H1 (cell line): ENCODE measurements around the gene DCUN1D4. TPM values are rescaled to one million over a fixed set of nuclear protein-coding genes. Genes with fewer than 3 reads are reported as not detected.

Source experiments
- CTCF ChIA-PET: fragments of 300-600 bp; sonication (Branson Sonifier 250); formaldehyde crosslinking; loops from one replicate; lab custom pipeline; 2021; ENCODE audit not compliant: partially characterized antibody; lab: Charles Lee
- POLR2A ChIA-PET: fragments of 300-600 bp; sonication (Branson Sonifier 250); formaldehyde crosslinking; loops from one replicate; lab custom pipeline; 2021; ENCODE audit warnings: inconsistent platforms; ENCODE audit not compliant: partially characterized antibody; lab: Charles Lee
- DNase-seq, 2 experiments: peaks; one replicate each; pipeline versions ENCODE4 v3.0.0 to v3.0.0-alpha.2; 2010 to 2022; ENCODE audit warnings: low spot score in 2 of 2, low read depth in 1 of 2, mixed read lengths in 1 of 2
- FAIRE-seq: peaks from 2 replicates; lab custom pipeline; 2011; peaks lifted over from hg19 to GRCh38; lab: Jason Lieb, UNC
- H2AFZ ChIP-seq: 2 replicates; pipeline ENCODE4 v1.8.1; 2012; ENCODE audit warnings: low read length, inconsistent platforms
- H2AK5ac ChIP-seq: 2 replicates; pipeline ENCODE4 v1.6.1; 2013; ENCODE audit warnings: low read depth, low read length
- H2BK120ac ChIP-seq: replicated peaks from 2 replicates; pipeline ENCODE3; 2013; ENCODE audit warnings: low read depth, low read length, inconsistent platforms
- H2BK12ac ChIP-seq: 2 replicates; pipeline ENCODE4 v1.6.1; 2013; ENCODE audit warnings: low read depth, low read length
- H2BK15ac ChIP-seq: 2 replicates; pipeline ENCODE4 v1.6.1; 2013; ENCODE audit warnings: low read length
- H2BK20ac ChIP-seq: 2 replicates; pipeline ENCODE4 v1.6.1; 2013; ENCODE audit warnings: low read length
- H2BK5ac ChIP-seq: 2 replicates; pipeline ENCODE4 v1.6.1; 2013; ENCODE audit warnings: low read depth, low read length
- H3K14ac ChIP-seq: 2 replicates; pipeline ENCODE4 v1.6.1; 2013; ENCODE audit warnings: inconsistent platforms; ENCODE audit not compliant: insufficient read length
- H3K18ac ChIP-seq: 2 replicates; pipeline ENCODE4 v1.6.1; 2013; ENCODE audit warnings: low read length; ENCODE audit errors: extremely low read depth
- H3K23ac ChIP-seq: 2 replicates; pipeline ENCODE4 v1.6.1; 2013; ENCODE audit warnings: inconsistent platforms; ENCODE audit not compliant: insufficient read length
- H3K23me2 ChIP-seq: 2 replicates; pipeline ENCODE4 v1.6.1; 2013; ENCODE audit warnings: low read depth, low read length
- H3K27ac ChIP-seq: 2 replicates; pipeline ENCODE4 v1.6.1; 2011; ENCODE audit warnings: low read depth, low read length, inconsistent platforms
- H3K27me3 ChIP-seq, 4 experiments: replicated peaks in 1 of 4; 1 replicate in 1 of 4; 2 replicates in 3 of 4; pipeline versions ENCODE4 v1.6.1 to v1.8.1; 2011 to 2013; ENCODE audit warnings: low read length in 3 of 4, mild to moderate bottlenecking in 3 of 4, inconsistent platforms in 2 of 4, mixed read lengths in 2 of 4, moderate library complexity in 1 of 4; ENCODE audit not compliant: control insufficient read depth in 3 of 4, insufficient read depth in 3 of 4; ENCODE audit errors: extremely low read depth in 1 of 4
- H3K36me3 ChIP-seq, 4 experiments: 2 replicates each; pipeline versions ENCODE4 v1.6.1 to v1.8.1; 2011 to 2013; ENCODE audit warnings: mild to moderate bottlenecking in 4 of 4, low read length in 3 of 4, moderate library complexity in 2 of 4, control low read depth in 1 of 4, inconsistent platforms in 1 of 4; ENCODE audit not compliant: insufficient read depth in 4 of 4, control insufficient read depth in 2 of 4
- H3K4ac ChIP-seq: replicated peaks from 2 replicates; pipeline ENCODE3; 2013; ENCODE audit warnings: low read length, low read depth, mixed read lengths, inconsistent platforms; ENCODE audit not compliant: insufficient read length
- H3K4me1 ChIP-seq, 4 experiments: replicated peaks in 1 of 4; 1 replicate in 1 of 4; 2 replicates in 3 of 4; pipeline versions ENCODE4 v1.6.1 to v1.8.1; 2011 to 2013; ENCODE audit warnings: low read length in 3 of 4, inconsistent platforms in 2 of 4, mixed read lengths in 1 of 4; ENCODE audit not compliant: insufficient read depth in 4 of 4, control insufficient read depth in 3 of 4
- H3K4me2 ChIP-seq, 2 experiments: 2 replicates each; pipeline versions ENCODE4 v1.6.1 to v1.8.1; 2011 to 2013; ENCODE audit warnings: low read depth in 2 of 2, low read length in 2 of 2, control low read depth in 1 of 2, inconsistent platforms in 1 of 2, mild to moderate bottlenecking in 1 of 2; ENCODE audit not compliant: insufficient read depth in 1 of 2
- H3K4me3 ChIP-seq, 4 experiments: fragments of 200-600, 300-600 bp in 1 of 4; sonication (generic), shearing (Covaris generic), sonication (Bioruptor Twin) in 1 of 4; 2 replicates each; pipeline versions ENCODE4 v1.5.1 to v1.8.1; 2011 to 2016; ENCODE audit warnings: low read length in 4 of 4, low read depth in 3 of 4, control low read depth in 2 of 4, inconsistent platforms in 2 of 4, mild to moderate bottlenecking in 2 of 4, mixed read lengths in 1 of 4, moderate library complexity in 1 of 4; ENCODE audit not compliant: insufficient read depth in 2 of 4; ENCODE audit errors: extremely low read depth in 1 of 4
- H3K56ac ChIP-seq: replicated peaks from 2 replicates; pipeline ENCODE3; 2013; ENCODE audit warnings: low read depth, mild to moderate bottlenecking, mixed read lengths, low read length, inconsistent platforms; ENCODE audit not compliant: insufficient read length
- H3K79me1 ChIP-seq: 2 replicates; pipeline ENCODE4 v1.6.1; 2013; ENCODE audit warnings: low read depth, low read length, control low read depth
- H3K79me2 ChIP-seq, 2 experiments: 2 replicates each; pipeline versions ENCODE4 v1.6.1 to v1.8.1; 2012 to 2013; ENCODE audit warnings: low read length in 2 of 2, mild to moderate bottlenecking in 2 of 2, inconsistent platforms in 1 of 2; ENCODE audit not compliant: insufficient read depth in 2 of 2, control insufficient read depth in 1 of 2
- H3K9ac ChIP-seq, 4 experiments: replicated peaks in 1 of 4; 1 replicate in 1 of 4; 2 replicates in 3 of 4; pipeline versions ENCODE4 v1.6.1 to v1.8.1; 2011 to 2013; ENCODE audit warnings: low read depth in 3 of 4, low read length in 3 of 4, control low read depth in 2 of 4, mild to moderate bottlenecking in 2 of 4, moderate library complexity in 2 of 4, inconsistent platforms in 1 of 4; ENCODE audit errors: extremely low read depth in 1 of 4
- H3K9me3 ChIP-seq, 2 experiments: 2 replicates each; pipeline versions ENCODE4 v1.6.1 to v1.8.1; 2012 to 2013; ENCODE audit warnings: mild to moderate bottlenecking in 2 of 2, moderate library complexity in 2 of 2, control low read depth in 1 of 2, inconsistent platforms in 1 of 2, low read depth in 1 of 2, low read length in 1 of 2, mixed read lengths in 1 of 2; ENCODE audit not compliant: insufficient read depth in 2 of 2
- H4K20me1 ChIP-seq, 2 experiments: replicated peaks in 1 of 2; 2 replicates each; pipeline versions ENCODE3 to v1.8.1; 2011 to 2013; ENCODE audit warnings: inconsistent platforms in 2 of 2, low read length in 2 of 2, mild to moderate bottlenecking in 1 of 2; ENCODE audit not compliant: insufficient read depth in 2 of 2, control insufficient read depth in 1 of 2
- H4K5ac ChIP-seq: 2 replicates; pipeline ENCODE4 v1.6.1; 2013; ENCODE audit warnings: low read length, low read depth, mixed read lengths, inconsistent platforms; ENCODE audit not compliant: insufficient read length
- H4K8ac ChIP-seq: 2 replicates; pipeline ENCODE4 v1.8.0; 2013; ENCODE audit warnings: mild to moderate bottlenecking, moderate library complexity, low read length, inconsistent platforms; ENCODE audit not compliant: insufficient read depth; ENCODE audit errors: extremely low read depth
- H4K91ac ChIP-seq: replicated peaks from 2 replicates; pipeline ENCODE3; 2013; ENCODE audit warnings: low read length, mixed read lengths, inconsistent platforms; ENCODE audit not compliant: insufficient read length
- ASH2L ChIP-seq: fragments of 200-600, 300-600 bp; sonication (generic); IDR thresholded peaks from one replicate; pipeline ENCODE4 v1.7.1; 2017; ENCODE audit warnings: low read length
- CHD2 ChIP-seq: IDR thresholded peaks from 2 replicates; pipeline ENCODE4 v1.6.1; 2012; ENCODE audit warnings: low read length, improper control_type of control experiment
- EGR1 ChIP-seq: IDR thresholded peaks from 2 replicates; pipeline ENCODE4 v1.6.1; 2011; ENCODE audit warnings: low read depth, low read length, borderline replicate concordance
- GABPA ChIP-seq: IDR thresholded peaks from 2 replicates; pipeline ENCODE4 v1.6.1; 2011; ENCODE audit warnings: mild to moderate bottlenecking, low read length, moderate library complexity, borderline replicate concordance; ENCODE audit not compliant: insufficient read depth
- HDAC2 ChIP-seq, 2 experiments: fragments of 300-600 bp in 1 of 2; sonication (generic) in 1 of 2; IDR thresholded peaks; 2 replicates each; pipeline ENCODE4 v1.6.1; 2011 to 2012; ENCODE audit warnings: low read depth in 2 of 2, low read length in 2 of 2, mild to moderate bottlenecking in 2 of 2, moderate library complexity in 2 of 2, borderline replicate concordance in 1 of 2, inconsistent platforms in 1 of 2
- KDM5A ChIP-seq: fragments of 200-600 bp; IDR thresholded peaks from 2 replicates; pipeline ENCODE4 v1.7.1; 2012; ENCODE audit warnings: mild to moderate bottlenecking, low read length, inconsistent platforms, mixed read lengths
- RAD21 ChIP-seq, 2 experiments: IDR thresholded peaks in 1 of 2; conservative IDR thresholded peaks in 1 of 2; 2 replicates each; pipeline ENCODE4 v1.6.1; 2011; ENCODE audit warnings: low read depth in 2 of 2, low read length in 2 of 2, improper control_type of control experiment in 1 of 2, inconsistent platforms in 1 of 2, mild to moderate bottlenecking in 1 of 2, moderate library complexity in 1 of 2
- RBBP5 ChIP-seq: IDR thresholded peaks from 2 replicates; pipeline ENCODE4 v1.7.1; 2012; ENCODE audit warnings: low read depth, mild to moderate bottlenecking, inconsistent platforms, low read length, moderate library complexity, borderline replicate concordance
- SIN3A ChIP-seq, 2 experiments: IDR thresholded peaks in 1 of 2; conservative IDR thresholded peaks in 1 of 2; 2 replicates each; pipeline ENCODE4 v1.6.1; 2011 to 2012; ENCODE audit warnings: low read length in 2 of 2, improper control_type of control experiment in 1 of 2, low read depth in 1 of 2, mild to moderate bottlenecking in 1 of 2
- TAF1 ChIP-seq: IDR thresholded peaks from 2 replicates; pipeline ENCODE4 v1.6.1; 2011; ENCODE audit warnings: mild to moderate bottlenecking, low read depth, low read length
- TBP ChIP-seq: IDR thresholded peaks from 2 replicates; pipeline ENCODE4 v1.6.1; 2011; ENCODE audit warnings: low read depth, low read length, improper control_type of control experiment
- WGBS, 2 experiments: shearing (Covaris generic) in 1 of 2; methylation state at CpG; one replicate each; pipeline versions ENCODE4 v1.1.6 to v1.1.7; 2013 to 2015; ENCODE audit warnings: low lambda C conversion rate in 2 of 2, mixed read lengths in 2 of 2, inconsistent platforms in 1 of 2, low coverage in 1 of 2, missing lambda C conversion rate in 1 of 2; ENCODE audit not compliant: insufficient replicate concordance in 2 of 2, insufficient coverage in 1 of 2, insufficient read length in 1 of 2; ENCODE audit errors: extremely low coverage in 1 of 2, missing lambda C conversion rate in 1 of 2; 5-methylcytosine and 5-hydroxymethylcytosine counted together
- polyA plus RNA-seq, 7 experiments: library from polyadenylated mRNA; depleted of rRNA in 3 of 7; stranded (reverse) in 5 of 7; unstranded in 2 of 7; fragments of >200 nt in 5 of 7; fragments of 200-250 nt in 2 of 7; gene quantifications; 1 replicate in 5 of 7; 2 replicates in 1 of 7; 4 replicates in 1 of 7; pipeline versions ENCODE4 v1.2.1 to v1.2.3, GENCODE V29; 2011 to 2013; ENCODE audit warnings: missing spikeins in 2 of 7, mixed read lengths in 2 of 7
- total RNA-seq: library from RNA; stranded (reverse); fragmentation: NEBNext Ultra II Directional; extraction: Animal tissue kit (Norgen Biotek cat#: 25700); gene quantifications from 2 replicates; pipeline ENCODE4 v1.2.1, GENCODE V29; 2021
- TF ChIP-seq, protein P1 (sequence below): IDR thresholded peaks from 2 replicates; pipeline ENCODE4 v1.6.1; 2012; ENCODE audit warnings: inconsistent platforms

The DCUN1D4 gene
- total and polyA plus RNA-seq, 2 of the 8 experiments (the other 6 are each of a cell fraction or from before 2014, with no cell fraction given), result 22.9 to 55.9 TPM

DNA sequence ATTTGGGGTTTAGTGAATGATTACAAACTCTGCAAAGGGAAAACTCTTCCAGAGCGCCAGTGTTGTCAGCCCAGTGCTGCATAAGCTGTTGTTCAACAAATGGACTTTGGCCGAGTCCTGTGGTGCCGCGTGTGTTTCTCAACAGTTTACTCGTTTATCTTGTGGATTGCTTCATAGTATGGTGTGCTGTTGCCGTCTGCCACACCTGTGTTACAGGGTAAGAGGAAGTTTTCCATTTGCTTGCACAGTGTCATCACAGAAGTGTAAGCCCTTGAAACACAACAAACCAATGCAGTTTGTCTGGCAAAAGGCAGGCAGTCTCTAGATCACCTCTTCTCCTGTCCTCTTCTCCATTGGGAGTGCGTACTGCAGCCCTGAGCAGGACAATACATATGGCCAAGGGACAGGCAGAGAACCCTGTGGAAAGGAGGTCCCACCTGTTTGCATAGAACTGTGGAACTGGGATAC, 66.3 kb downstream of the DCUN1D4 start:
- no peaks in the 10 kb centered on the region for H4K20me1 ChIP-seq
- no peak overlapping the region for H2BK12ac ChIP-seq
- no peak overlapping the region for H2BK20ac ChIP-seq
- H3K79me2 ChIP-seq, result no peaks in the 10 kb centered on the region
- H3K56ac ChIP-seq, result no peak overlapping the region
- no peaks in the 10 kb centered on the region for H3K27me3 ChIP-seq
- no peak overlapping the region for H4K91ac ChIP-seq
- H3K18ac ChIP-seq, result no peak overlapping the region
- H2AFZ ChIP-seq, result no peak overlapping the region
- H4K5ac ChIP-seq, result no peak overlapping the region
- POLR2A ChIA-PET, result interaction anchor here (2.2 kb wide), 1 partner anchor 12 kb away, joined by 4 read pairs; no protein-coding TSS in a partner anchor
- no peak overlapping the region for H2BK15ac ChIP-seq
- no peak overlapping the region for H2AK5ac ChIP-seq
- 92% methylated on average over 7 of the region's 7 CpGs; no CpG with 5 or more reads in 1 of the 2 experiments for WGBS, 2 experiments
- FAIRE-seq (no peak), DNase-seq (no peak)
- no peaks in the 10 kb centered on the region; the same call in 1 of the 2 replicates for H3K23me2 ChIP-seq
- H3K9me3 ChIP-seq, result no peaks in the 10 kb centered on the region
- H3K27ac ChIP-seq, result no peak overlapping the region
- H3K9ac ChIP-seq, result no peak overlapping the region
- H3K14ac ChIP-seq, result no peak overlapping the region
- no peaks in the 10 kb centered on the region for H3K4me1 ChIP-seq
- H2BK120ac ChIP-seq, result no peak overlapping the region
- H2BK5ac ChIP-seq, result no peak overlapping the region
- CTCF ChIA-PET, result interaction anchor here (1.0 kb wide), 1 partner anchor 13 kb away, joined by 3 read pairs; no protein-coding TSS in a partner anchor
- no peak overlapping the region for H3K23ac ChIP-seq
- peaks cover 3 to 61% (median 28%) of the 10 kb centered on the region in 4 experiments; a peak in 7 of 8 replicates for H3K36me3 ChIP-seq
- H4K8ac ChIP-seq, result no peak overlapping the region
- H3K79me1 ChIP-seq, result no peaks in the 10 kb centered on the region
- no peak overlapping the region for H3K4me3 ChIP-seq
- H3K4ac ChIP-seq, result no peak overlapping the region
- H3K4me2 ChIP-seq, result no peak overlapping the region
- TF ChIP-seq CHD2 (no peak), GABPA (no peak), ASH2L (no peak), TAF1 (no peak), HDAC2 (IDR thresholded peaks at IDR 0.05; ENCODE audit: borderline replicate concordance in 1 of 2, low read depth in 2 of 2, low read length in 2 of 2) (no peak), RAD21 (IDR thresholded peaks at IDR 0.05 in 1 of 2, conservative IDR thresholded peaks at IDR 0.05 in 1 of 2; ENCODE audit: low read depth in 2 of 2, low read length in 2 of 2) (no peak), TBP (no peak), KDM5A (no peak), EGR1 (no peak), RBBP5 (no peak), SIN3A (conservative IDR thresholded peaks at IDR 0.05 in 1 of 2, IDR thresholded peaks at IDR 0.05 in 1 of 2; ENCODE audit: low read depth in 1 of 2, low read length in 2 of 2) (no peak)
- TF ChIP-seq, protein P1, sequence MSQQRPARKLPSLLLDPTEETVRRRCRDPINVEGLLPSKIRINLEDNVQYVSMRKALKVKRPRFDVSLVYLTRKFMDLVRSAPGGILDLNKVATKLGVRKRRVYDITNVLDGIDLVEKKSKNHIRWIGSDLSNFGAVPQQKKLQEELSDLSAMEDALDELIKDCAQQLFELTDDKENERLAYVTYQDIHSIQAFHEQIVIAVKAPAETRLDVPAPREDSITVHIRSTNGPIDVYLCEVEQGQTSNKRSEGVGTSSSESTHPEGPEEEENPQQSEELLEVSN, result no peak
